ENCODE results near the gene PMF1.

Gene PMF1

DNA sequence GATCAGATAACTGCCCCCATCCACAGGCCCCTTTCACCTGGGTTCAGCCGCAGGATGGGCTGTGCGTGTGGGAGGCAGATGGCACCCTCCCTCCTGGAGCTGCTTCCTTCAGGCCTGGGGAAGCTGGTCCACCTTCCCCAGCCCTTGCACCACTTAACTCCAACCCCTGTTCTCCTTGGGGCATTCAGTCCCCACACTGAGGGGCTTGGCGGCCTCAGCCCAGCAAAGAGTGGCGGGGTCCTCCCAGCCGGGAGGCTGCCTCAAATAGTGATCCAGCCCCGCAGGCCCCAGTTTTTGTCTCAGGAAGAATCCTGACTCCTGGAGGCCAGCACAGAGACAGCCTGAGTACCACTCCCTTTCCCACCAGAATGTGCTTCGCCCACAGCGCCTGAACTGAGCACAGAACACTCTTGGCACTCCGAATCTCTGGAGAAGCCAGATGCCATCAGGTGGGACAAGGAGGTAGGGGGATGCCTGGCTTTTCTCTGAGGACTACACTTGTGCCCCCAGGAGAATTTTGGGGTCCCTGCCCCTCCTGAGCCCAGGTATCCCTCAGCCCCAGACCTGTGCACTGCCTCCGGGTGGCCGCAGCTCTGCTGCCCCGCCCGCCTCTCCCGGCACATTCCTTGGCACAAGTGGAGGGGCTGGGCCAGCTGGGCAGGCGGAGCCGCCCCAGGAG lies 34.1 kb downstream of the PMF1 start:
- TF ChIP-seq, protein P1, sequence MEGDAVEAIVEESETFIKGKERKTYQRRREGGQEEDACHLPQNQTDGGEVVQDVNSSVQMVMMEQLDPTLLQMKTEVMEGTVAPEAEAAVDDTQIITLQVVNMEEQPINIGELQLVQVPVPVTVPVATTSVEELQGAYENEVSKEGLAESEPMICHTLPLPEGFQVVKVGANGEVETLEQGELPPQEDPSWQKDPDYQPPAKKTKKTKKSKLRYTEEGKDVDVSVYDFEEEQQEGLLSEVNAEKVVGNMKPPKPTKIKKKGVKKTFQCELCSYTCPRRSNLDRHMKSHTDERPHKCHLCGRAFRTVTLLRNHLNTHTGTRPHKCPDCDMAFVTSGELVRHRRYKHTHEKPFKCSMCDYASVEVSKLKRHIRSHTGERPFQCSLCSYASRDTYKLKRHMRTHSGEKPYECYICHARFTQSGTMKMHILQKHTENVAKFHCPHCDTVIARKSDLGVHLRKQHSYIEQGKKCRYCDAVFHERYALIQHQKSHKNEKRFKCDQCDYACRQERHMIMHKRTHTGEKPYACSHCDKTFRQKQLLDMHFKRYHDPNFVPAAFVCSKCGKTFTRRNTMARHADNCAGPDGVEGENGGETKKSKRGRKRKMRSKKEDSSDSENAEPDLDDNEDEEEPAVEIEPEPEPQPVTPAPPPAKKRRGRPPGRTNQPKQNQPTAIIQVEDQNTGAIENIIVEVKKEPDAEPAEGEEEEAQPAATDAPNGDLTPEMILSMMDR (IDR thresholded peaks at IDR 0.05; ENCODE audit: insufficient read depth, low read length) = no peak
- TF ChIP-seq, protein P2, sequence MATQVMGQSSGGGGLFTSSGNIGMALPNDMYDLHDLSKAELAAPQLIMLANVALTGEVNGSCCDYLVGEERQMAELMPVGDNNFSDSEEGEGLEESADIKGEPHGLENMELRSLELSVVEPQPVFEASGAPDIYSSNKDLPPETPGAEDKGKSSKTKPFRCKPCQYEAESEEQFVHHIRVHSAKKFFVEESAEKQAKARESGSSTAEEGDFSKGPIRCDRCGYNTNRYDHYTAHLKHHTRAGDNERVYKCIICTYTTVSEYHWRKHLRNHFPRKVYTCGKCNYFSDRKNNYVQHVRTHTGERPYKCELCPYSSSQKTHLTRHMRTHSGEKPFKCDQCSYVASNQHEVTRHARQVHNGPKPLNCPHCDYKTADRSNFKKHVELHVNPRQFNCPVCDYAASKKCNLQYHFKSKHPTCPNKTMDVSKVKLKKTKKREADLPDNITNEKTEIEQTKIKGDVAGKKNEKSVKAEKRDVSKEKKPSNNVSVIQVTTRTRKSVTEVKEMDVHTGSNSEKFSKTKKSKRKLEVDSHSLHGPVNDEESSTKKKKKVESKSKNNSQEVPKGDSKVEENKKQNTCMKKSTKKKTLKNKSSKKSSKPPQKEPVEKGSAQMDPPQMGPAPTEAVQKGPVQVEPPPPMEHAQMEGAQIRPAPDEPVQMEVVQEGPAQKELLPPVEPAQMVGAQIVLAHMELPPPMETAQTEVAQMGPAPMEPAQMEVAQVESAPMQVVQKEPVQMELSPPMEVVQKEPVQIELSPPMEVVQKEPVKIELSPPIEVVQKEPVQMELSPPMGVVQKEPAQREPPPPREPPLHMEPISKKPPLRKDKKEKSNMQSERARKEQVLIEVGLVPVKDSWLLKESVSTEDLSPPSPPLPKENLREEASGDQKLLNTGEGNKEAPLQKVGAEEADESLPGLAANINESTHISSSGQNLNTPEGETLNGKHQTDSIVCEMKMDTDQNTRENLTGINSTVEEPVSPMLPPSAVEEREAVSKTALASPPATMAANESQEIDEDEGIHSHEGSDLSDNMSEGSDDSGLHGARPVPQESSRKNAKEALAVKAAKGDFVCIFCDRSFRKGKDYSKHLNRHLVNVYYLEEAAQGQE (IDR thresholded peaks at IDR 0.05; ENCODE audit: insufficient replicate concordance, low read depth) = no peak
- no peak; the same call in 1 of the 2 replicates for TF ChIP-seq POLR2AphosphoS5 (IDR thresholded peaks at IDR 0.05; ENCODE audit: low read depth)
- no peak for TF ChIP-seq SPI1 (IDR thresholded peaks at IDR 0.05; ENCODE audit: borderline replicate concordance, low read depth)
- no peak for TF ChIP-seq GABPA (IDR thresholded peaks at IDR 0.05; ENCODE audit: low read depth)
- no peak overlapping the region for H3K4me3 ChIP-seq (replicated peaks; ENCODE audit: insufficient read depth, low read length)
- no peak for DNase-seq (ENCODE audit: low read depth in 1 of 2, low spot score in 1 of 2)
- H3K27ac ChIP-seq (replicated peaks) = no peak overlapping the region
- no peaks in the 10 kb centered on the region for H3K27me3 ChIP-seq (ENCODE audit: insufficient read depth, poor library complexity, severe bottlenecking)

GRCh38 chr1:156247460-156248322 lies 34.9 kb downstream of the PMF1 start, which contains the start of gene PAQR6:
TSS of gene PAQR6 (minus strand) at chr1:156248056. CDS start at chr1:156246731, 1,325 bp downstream.
- Histone ChIP-seq H3K4me3 (replicated peaks; ENCODE audit: insufficient read depth, low read length) (no peak within 1 kb of the TSS), H3K27ac (replicated peaks) (no peak within 1 kb of the TSS), H3K27me3 (ENCODE audit: insufficient read depth, poor library complexity, severe bottlenecking) (no peaks in the 10 kb centered on the region)
- TF ChIP-seq, protein P2 (IDR thresholded peaks at IDR 0.05; ENCODE audit: insufficient replicate concordance, low read depth) = no peak
- TF ChIP-seq POLR2AphosphoS5 (IDR thresholded peaks at IDR 0.05; ENCODE audit: low read depth) (0 out of 2 replicates have a peak, but pooled peaks have one; percentile 19), GABPA (IDR thresholded peaks at IDR 0.05; ENCODE audit: low read depth) (no peak)
- TF ChIP-seq, protein P1 (IDR thresholded peaks at IDR 0.05; ENCODE audit: insufficient read depth, low read length) = no peak
- no peak for DNase-seq (ENCODE audit: low read depth in 1 of 2, low spot score in 1 of 2)

GRCh38 chr1:156248323-156248683 lies 35.5 kb downstream of the PMF1 start:
- Histone ChIP-seq H3K27ac (replicated peaks) (no peak overlapping the region), H3K4me3 (replicated peaks; ENCODE audit: insufficient read depth, low read length) (no peak overlapping the region), H3K27me3 (ENCODE audit: insufficient read depth, poor library complexity, severe bottlenecking) (no peaks in the 10 kb centered on the region)
- TF ChIP-seq GABPA (IDR thresholded peaks at IDR 0.05; ENCODE audit: low read depth) (no peak), SPI1 (IDR thresholded peaks at IDR 0.05; ENCODE audit: borderline replicate concordance, low read depth) (no peak), POLR2AphosphoS5 (IDR thresholded peaks at IDR 0.05; ENCODE audit: low read depth) (no peak)
- TF ChIP-seq, protein P2 (IDR thresholded peaks at IDR 0.05; ENCODE audit: insufficient replicate concordance, low read depth) = no peak
- TF ChIP-seq, protein P1 (IDR thresholded peaks at IDR 0.05; ENCODE audit: insufficient read depth, low read length) = no peak
- no peak for DNase-seq (ENCODE audit: low read depth in 1 of 2, low spot score in 1 of 2)

Data from HL-60 (cell line).